Middle frontal gyrus (tissue), 1 donor: ENCODE measurements around the gene EYS.

ENCODE experiments used
- DNase-seq: peaks from one replicate; pipeline ENCODE4 v3.0.0-alpha.2; 2015; ENCODE audit warnings: low spot score; ENCODE audit errors: extremely low spot score

Gene EYS

DNA sequence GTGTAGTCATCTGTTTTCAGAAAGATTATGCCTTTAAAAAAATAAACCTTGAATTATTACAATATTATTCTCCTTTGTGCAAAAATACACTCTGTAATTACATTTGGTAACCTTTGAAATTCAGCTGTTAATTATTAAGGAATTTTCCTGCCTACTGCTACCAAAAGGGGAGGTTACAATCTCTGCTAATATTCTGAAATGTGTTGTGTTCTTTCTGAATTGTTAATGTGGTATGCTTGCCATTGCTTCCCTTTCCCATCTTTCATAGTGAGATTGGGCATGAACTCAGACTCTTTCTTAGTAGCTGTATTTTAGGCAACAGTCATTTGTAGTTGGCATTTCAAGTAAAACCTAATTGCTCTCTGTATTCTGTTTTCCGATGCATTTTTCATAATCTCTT is 1998.4 kb downstream of the EYS start:
- DNase-seq = no peak

DNA sequence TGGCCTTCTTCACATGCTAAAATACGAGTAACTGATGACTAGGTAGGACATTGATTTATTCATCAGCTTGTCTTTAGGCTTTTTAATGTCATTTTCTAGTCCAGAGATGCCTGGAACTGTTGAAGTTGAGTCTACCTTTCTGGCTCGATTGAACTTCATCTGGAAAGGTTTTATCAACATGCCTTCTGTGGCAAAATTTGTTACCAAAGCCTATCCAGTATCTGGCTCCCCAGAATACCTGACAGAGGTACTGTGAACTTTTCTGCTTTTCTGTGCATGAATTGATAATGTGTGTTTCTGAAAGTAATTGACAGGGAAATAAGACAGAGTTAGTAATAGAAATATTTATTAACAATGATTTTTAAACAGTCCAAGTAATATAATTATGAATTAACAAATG is 2000.4 kb downstream of the EYS start:
- DNase-seq = no peak

DNA sequence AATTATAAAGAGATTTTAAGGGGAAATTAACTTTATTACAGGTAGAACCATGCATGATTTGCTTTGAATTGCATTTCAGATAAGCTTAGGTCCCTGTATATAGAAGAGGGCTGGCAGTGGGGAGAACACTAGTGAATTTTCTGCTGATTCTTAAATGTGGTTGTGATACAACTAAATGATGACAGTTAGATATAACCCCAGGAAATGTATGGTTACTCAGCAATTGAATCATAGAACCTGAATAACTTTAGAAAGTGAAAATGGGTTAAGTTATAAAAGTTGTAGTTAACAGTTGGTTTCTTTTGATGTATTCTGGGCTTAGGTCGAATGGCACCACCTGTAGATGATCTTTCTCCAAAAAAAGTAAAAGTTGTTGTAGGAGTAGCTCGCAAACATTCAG is 2001.3 kb downstream of the EYS start:
- DNase-seq = no peak

DNA sequence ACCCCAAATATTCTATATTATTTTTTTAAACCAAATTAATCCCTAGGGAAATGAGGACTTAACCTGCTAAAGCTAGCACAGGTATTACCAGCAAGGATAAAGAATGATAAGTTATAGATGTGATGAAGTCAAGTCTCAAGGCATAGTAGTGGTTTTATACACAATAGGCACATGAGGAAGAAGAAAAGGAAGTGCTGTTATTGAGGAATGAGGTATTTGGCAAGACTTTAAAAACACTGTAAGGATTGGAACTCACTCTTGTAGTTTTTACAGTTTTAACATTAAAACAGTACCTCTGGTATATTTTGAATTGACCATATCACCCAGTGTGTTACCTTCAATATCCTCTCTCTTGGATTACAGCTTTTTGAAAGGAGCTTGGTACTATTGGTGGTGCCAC is 2016.8 kb downstream of the EYS start:
- no peak for DNase-seq

DNA sequence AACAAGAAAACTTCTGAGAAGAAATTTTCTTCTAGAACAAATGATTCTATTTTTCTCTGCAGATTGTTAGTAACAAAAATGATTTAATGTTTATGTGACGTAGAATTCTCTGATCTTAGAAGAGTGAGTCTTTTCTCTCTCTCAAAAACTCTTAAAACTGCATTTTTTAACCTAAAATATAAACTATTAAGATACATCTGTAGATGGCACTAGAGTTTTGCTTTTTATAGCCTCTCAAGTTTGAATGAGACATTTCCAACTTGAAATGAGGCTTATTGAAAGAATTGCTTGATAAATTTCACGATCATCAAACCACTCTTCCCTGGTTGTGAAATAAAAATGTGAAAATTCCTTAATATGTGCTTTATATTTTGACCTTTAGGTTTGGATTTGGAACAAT is 2017.6 kb downstream of the EYS start:
- no peak for DNase-seq

DNA sequence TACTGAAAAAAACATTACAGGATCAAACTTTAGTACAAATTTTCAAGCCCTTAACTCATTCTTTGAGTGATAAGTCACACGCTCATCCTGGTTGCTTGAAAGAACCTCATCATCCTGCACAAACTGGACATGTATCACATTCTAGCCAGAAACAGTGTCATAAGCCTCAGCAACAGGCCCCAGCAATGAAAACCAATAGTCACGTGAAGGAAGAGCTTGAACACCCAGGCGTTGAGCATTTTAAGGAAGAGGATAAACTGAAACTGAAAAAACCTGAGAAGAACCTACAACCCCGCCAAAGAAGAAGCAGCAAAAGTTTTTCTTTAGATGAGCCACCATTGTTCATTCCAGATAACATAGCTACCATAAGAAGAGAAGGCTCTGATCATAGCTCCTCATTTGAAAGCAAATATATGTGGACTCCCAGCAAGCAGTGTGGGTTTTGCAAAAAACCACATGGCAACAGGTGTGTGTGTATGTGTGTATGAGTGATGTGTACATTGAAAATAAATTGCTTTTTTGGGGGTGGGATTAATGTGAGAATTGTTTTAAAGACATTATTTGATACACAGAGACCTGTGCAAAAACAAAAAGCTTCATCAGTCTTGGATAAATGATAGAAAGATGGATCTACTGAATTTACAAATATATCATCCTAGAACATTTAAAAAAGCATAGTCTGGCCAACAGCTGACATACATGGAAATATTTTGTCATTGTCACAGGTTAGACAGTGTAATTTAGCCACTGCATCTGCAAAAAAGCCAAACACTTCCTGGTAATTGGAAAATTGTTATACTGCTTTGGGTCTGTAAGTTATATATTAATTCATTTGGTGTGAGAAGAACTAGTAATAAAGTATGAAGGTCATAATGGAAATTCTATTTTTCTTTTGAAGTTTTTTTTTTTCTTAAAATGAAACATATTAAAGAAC is 2021.3 kb downstream of the EYS start:
- no peak for DNase-seq

DNA sequence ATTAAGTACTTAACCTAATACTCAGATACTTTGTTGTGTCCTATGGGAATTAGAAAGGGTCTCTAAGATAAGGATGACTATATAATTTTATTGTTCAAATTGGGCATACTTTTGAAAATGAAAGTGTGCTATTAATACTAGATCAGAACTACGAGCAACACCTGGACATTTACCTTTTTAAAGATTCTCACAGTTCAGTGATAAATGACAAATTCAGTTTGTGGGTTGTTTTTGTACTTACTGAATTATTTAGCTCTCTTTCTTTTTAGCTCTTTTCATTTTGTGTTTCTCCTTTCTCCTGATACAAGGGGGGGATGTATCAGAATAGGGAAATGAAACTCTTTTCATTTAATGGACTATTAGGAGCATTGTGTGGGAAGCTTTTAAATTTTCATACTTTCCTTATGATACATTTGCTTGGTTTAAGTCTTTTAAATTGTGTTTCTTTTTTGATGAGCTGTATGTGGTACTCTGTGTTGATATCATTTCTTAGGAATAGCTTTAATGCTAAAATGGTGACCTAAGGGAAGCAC is 2023.9 kb downstream of the EYS start:
- no peak for DNase-seq

DNA sequence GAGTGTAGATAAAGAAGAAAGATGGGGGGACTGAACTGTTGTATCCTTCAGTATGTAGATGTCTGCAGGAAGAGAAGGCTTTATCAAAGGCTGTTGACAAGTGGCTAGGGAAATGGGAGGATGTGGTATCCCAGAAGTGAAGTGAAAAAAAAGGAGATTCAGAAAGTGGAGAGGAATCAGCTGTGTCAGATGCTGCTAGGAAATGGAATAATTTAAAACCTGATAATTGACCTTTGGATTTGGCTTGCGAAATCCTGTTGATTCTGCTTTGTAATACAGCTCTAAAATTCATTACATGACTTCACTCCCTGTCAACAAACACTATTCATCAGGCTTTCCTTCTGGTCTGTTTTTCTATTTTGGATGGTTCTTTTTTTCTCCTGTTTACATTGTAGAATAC is 2029.7 kb downstream of the EYS start:
- DNase-seq = no peak

DNA sequence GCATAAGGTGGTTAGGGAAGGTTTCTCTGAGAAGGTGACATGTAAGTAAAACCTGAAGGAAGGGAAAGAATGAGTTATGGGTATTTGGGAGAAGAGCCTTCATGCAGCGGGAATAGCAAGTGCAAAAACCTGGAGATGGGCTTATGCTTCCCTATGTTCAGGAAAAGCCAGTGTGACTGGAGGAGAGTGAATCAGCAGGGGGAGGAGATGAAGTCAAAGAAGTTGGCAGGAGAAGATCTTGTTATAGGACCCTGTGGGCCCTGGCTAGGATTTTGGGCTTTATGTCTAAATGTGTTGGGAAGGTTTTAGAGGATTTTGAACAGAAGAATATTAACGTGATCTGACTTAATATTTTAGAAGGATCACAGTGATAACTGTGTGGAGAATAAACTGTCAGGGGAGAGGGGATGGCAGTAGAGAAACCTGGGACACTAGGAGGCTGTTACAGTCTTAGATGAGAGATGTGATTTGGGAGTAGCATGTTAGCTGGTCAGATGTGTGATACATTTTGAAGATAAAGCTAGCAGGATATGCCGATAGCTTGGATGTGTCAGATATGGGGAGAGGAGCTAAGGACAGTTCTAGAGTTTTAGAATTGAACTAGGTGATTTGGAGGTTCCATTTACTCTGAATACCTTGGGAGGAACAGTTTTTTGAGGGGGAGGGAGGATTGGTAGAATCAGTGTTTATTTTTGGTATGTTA is 2030.5 kb downstream of the EYS start:
- no peak for DNase-seq

DNA sequence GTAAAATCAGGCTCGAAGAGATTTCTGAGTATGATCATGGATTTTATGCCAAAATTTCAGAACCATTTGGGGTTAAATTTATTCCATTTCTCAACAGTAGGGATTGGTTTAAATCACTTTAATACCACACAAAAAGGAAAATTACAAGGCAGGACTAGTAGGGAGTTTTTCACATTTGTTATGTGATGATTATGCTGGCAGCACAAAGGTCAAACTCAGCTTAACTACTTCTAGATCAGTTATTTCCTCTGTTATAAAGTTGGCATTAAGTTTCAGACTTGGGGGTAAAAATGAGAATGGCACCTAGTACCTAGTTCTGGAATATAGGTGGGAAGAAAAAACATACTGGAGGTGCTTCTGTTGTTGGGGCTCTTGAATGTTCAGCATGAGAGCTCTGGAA is 2031.9 kb downstream of the EYS start:
- DNase-seq = no peak

DNA sequence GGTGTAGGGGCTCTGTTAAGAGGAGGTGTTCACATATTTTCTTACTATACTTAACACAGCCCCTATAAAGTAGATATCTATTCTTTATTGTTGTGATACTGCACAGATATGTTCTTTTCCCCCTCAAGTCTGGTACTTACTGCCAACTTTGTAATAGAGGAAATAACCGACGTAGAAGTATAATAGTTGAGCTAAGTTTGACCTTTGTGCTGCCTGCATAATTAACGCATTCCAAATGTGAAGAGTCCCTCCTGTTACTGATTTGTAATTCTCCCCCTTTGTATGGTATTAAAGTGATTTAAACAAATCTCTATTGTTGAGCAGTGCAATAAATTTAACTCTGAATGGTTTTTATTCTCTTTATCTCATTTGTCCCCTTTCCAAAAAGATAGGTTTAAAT is 2032.4 kb downstream of the EYS start:
- no peak for DNase-seq

DNA sequence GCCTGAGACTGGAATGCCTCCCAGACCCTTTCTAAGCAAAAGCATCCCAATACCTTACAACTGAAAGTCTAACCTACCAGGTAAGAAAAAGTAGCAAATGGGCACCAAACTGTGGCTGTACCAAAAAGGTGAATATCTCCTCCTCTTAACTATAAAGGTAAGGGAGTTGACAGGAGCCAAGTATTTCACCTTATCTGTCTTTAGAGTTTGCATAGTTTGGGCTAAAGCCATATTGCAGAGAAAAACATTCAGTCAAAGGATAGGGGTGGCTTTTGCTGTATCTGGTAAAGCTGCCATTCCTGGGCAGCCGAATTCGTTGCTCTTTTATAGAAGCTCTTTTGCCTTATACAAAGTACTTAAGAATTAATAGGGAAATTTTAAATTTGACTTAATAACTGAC is 2033.3 kb downstream of the EYS start:
- DNase-seq = no peak

DNA sequence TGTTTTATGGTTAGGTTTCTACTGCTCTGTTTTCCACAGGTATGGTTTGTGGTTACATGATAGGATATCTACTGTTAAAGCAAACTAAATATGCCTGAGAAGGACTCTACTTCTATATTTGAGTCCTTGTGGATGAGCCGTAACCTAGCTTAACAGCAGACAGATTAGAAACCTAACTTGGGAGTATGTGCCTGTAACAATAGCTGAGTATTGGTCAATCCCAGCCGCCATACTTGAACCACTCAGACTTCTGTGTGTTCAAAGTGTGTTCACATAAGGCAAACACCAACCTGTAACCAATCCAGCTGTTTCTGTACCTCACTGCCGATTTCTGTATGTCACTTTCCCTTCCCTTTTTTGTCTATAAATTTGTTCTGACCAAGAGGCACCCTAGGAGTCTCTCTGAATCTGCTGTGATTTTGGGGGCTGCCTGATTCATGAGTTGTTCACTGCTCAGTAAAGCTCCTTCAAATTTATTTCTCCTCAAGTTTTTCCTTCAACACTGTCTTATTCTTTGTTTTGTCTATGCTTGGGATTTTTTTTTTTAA is 2034.4 kb downstream of the EYS start:
- DNase-seq = no peak

DNA sequence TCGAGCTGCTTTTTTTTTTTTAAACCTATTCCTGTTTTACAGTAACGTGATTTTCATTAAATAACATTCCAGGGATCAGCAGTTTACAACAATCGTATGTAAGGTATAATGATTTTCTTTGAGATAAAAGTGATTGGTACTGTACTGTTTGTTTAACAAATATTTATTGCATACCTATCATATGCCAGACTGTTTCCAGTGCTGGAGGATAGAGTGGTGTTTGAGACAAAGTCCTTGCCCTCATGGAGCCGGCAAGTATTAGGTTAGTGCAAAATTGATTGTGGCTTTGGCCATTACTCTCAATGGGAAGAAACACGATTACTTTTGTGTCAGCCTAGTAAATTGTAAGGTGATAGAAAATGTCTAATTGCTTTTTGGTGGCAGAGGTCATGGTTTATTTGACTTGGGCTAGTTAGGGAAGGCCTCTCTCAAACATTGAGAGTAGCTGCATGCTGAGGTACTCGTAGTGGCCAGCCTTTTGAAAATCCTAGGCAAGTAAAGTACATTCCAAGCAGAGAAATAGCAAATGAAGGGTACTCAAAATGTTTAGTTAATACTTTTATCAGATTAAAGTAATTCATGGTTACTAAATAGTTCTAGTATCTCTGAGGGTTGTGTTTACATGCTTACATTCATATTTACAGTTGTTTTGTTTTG is 2035.8 kb downstream of the EYS start:
- no peak for DNase-seq
